OCI-LY1 (cell line): ENCODE data around the gene GPR39.

Experiments used
- CTCF ChIP-seq: fragments of 200-600 bp; sonication (generic), shearing (Covaris generic); IDR thresholded peaks from 2 replicates; pipeline ENCODE4 v1.5.1; 2017; ENCODE audit warnings: mild to moderate bottlenecking, antibody characterized with exemption, low read length, moderate library complexity, mixed read lengths
- EZH2 ChIP-seq: fragments of 200-600 bp; sonication (generic), shearing (Covaris generic); IDR thresholded peaks from 2 replicates; pipeline ENCODE4 v1.8.0; 2017; ENCODE audit warnings: borderline replicate concordance, mixed run types, mild to moderate bottlenecking, antibody characterized with exemption, low read length, moderate library complexity, mixed read lengths

- TF ChIP-seq CTCF = no peak
- no peak for TF ChIP-seq EZH2
These were observed 62.5 kb downstream of the GPR39 start for GRCh38 chr2:132479155-132479554.
